GM18526 (cell line): ENCODE measurements around the gene RGS1.

Experiments used
- POLR2A ChIP-seq: IDR thresholded peaks from 3 replicates; pipeline ENCODE4 v1.6.1; 2011; ENCODE audit not compliant: insufficient read length; ENCODE audit errors: extremely low read depth

RGS1 gene

GRCh38 chr1:192627901-192628300 lies 52.3 kb downstream of the RGS1 start:
- no peak for TF ChIP-seq POLR2A

GRCh38 chr1:192628396-192629057 lies 53.0 kb downstream of the RGS1 start:
- TF ChIP-seq POLR2A, result no peak

GRCh38 chr1:192629612-192630011 lies 54.0 kb downstream of the RGS1 start:
- TF ChIP-seq POLR2A, result no peak
